ENCODE data around the gene KLF17.

- TF ChIP-seq TAF1 (IDR thresholded peaks at IDR 0.05; ENCODE audit: low read depth) (no peak), MAX (IDR thresholded peaks at IDR 0.05) (no peak), RAD21 (IDR thresholded peaks at IDR 0.05; ENCODE audit: low read depth) (no peak), TEAD4 (IDR thresholded peaks at IDR 0.05) (no peak), REST (IDR thresholded peaks at IDR 0.05; ENCODE audit: low read depth) (no peak), EP300 (IDR thresholded peaks at IDR 0.05; ENCODE audit: borderline replicate concordance) (no peak), NFIC (IDR thresholded peaks at IDR 0.05) (no peak), CEBPB (IDR thresholded peaks at IDR 0.05) (no peak)
These were observed 39.1 kb upstream of the KLF17 start for GRCh38 chr1:44079566-44079965.
